ENCODE data around the gene MPV17L2.

- no peak for TF ChIP-seq POLR2AphosphoS5 (IDR thresholded peaks at IDR 0.05)
- no peak for TF ChIP-seq CTCF (IDR thresholded peaks at IDR 0.05)
- no peak for TF ChIP-seq POLR2A (IDR thresholded peaks at IDR 0.05)
Measured at GRCh38 chr19:18190278-18190677, 2.7 kb upstream of the MPV17L2 start.
